CD1c-positive myeloid dendritic cell (primary cell): ENCODE data around the gene ZNF136.

Source experiments
- DNase-seq: peaks from one replicate; pipeline ENCODE4 v3.0.0-alpha.2; 2016; ENCODE audit errors: extremely low spot score

ZNF136 gene

GRCh38 chr19:12194827-12195731, 32.2 kb downstream of the ZNF136 start:
- peak; percentile 44 for DNase-seq

- DNase-seq = no peak
Observed at GRCh38 chr19:12198136-12198535, 35.2 kb downstream of the ZNF136 start.

- DNase-seq = no peak
Observed at GRCh38 chr19:12199757-12200419, 37.0 kb downstream of the ZNF136 start.

- DNase-seq = peak; percentile 29
Observed at GRCh38 chr19:12202250-12202649, 39.4 kb downstream of the ZNF136 start.

- DNase-seq = no peak
Observed at GRCh38 chr19:12205296-12205695, 42.4 kb downstream of the ZNF136 start.

- no peak for DNase-seq
Observed at GRCh38 chr19:12208221-12208620, 45.3 kb downstream of the ZNF136 start.

GRCh38 chr19:12217332-12217731, 54.4 kb downstream of the ZNF136 start:
- no peak for DNase-seq

GRCh38 chr19:12222980-12223630, 60.2 kb downstream of the ZNF136 start:
- DNase-seq = no peak

GRCh38 chr19:12224676-12225075, 61.8 kb downstream of the ZNF136 start:
- no peak for DNase-seq

GRCh38 chr19:12229990-12230389, 67.1 kb downstream of the ZNF136 start:
- DNase-seq = no peak

GRCh38 chr19:12230751-12231733, 68.1 kb downstream of the ZNF136 start:
- DNase-seq = no peak

GRCh38 chr19:12232961-12233360, 70.1 kb downstream of the ZNF136 start:
- no peak for DNase-seq

GRCh38 chr19:12237143-12237839, 74.4 kb downstream of the ZNF136 start:
- DNase-seq = no peak
